ENCODE measurements around the gene TNRC18. TPM values are rescaled to one million over a fixed set of nuclear protein-coding genes. Genes with fewer than 3 reads are reported as not detected.

The TNRC18 gene
- total and polyA plus RNA-seq, 9 of the 15 experiments (the other 6 are each of a cell fraction or from before 2014, with no cell fraction given), result 0.03 to 43.2 (median 18.0) TPM

DNA sequence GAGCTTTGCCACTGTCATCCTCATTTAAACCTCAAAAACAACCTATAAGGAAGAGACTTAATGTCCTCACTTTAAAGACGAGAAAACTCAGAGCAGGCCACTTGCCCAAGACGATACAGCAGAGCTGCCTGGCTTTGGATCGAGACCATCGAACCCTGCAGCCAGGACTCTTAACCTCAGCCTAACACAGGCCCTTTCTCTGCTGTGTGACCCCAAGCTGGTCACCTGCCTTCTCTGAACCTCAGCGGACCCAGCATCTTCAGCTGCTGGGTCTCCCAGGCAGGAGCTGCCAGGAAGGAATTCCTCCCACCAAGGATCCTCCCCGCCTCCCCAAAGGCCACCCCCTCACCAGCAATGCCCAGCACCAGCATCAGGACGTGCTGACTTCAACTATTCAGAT, 32.7 kb downstream of the TNRC18 start (continued):
- no peak for TF ChIP-seq GTF3C2 (IDR thresholded peaks at IDR 0.05; ENCODE audit: borderline replicate concordance, extremely low read depth, insufficient read length)
- TF ChIP-seq ARID2 (IDR thresholded peaks at IDR 0.05), result no peak
- no peak for TF ChIP-seq ZBED1 (IDR thresholded peaks at IDR 0.05)
- TF ChIP-seq ELF4 (CRISPR knock-in tag; IDR thresholded peaks at IDR 0.05), result no peak

- no peak for ATAC-seq
- in situ Hi-C loops (cut with MboI), result no loop called here
- 80% methylated on average over 1 of the region's 64 CpGs for WGBS (ENCODE audit: insufficient coverage, low coverage, missing lambda C conversion rate)
- Histone ChIP-seq H2AFZ (ENCODE audit: low read depth, low read length) (no peak overlapping the region), H3K9me3 (replicated peaks; ENCODE audit: control insufficient read depth, insufficient read depth, low read depth, low read length) (no peaks in the 10 kb centered on the region), H3K4me3 (no peak overlapping the region), H3K36me3 (ENCODE audit: control insufficient read depth, insufficient read depth, low read length) (peaks cover 42% of the 10 kb centered on the region; the same call in 2 of the 3 replicates), H3K4me2 (ENCODE audit: insufficient read depth, low read length) (no peak overlapping the region), H3K27ac (ENCODE audit: extremely low read depth, low read depth, low read length) (no peak overlapping the region), H3K27me3 (ENCODE audit: control insufficient read depth in 2 of 2, insufficient read depth in 2 of 2, low read length in 2 of 2) (no peaks in the 10 kb centered on the region), H3K9me1 (ENCODE audit: control insufficient read depth, insufficient read depth, low read length) (no peaks in the 10 kb centered on the region), H4K20me1 (replicated peaks; ENCODE audit: control insufficient read depth, insufficient read depth, low read length) (no peaks in the 10 kb centered on the region), H3K79me2 (ENCODE audit: control insufficient read depth, insufficient read depth, low read length) (0 out of 3 replicates have a peak, but pooled peaks cover 2% of the 10 kb centered on the region), H3K4me1 (replicated peaks in 1 of 2; ENCODE audit: control insufficient read depth in 2 of 2, insufficient read depth in 2 of 2, low read length in 2 of 2) (peaks cover 0 to 5% of the 10 kb centered on the region in 2 experiments; a peak in 2 of 5 replicates), H3K9ac (ENCODE audit: insufficient read depth in 1 of 2, low read depth in 2 of 2, low read length in 2 of 2) (no peak overlapping the region)
- FAIRE-seq, result no peak
- ChIA-PET CTCF (ENCODE audit: low intra/inter-chr PET ratio) (no interaction called here), POLR2A (no interaction called here)
- intact Hi-C loops (cut with micrococcal nuclease), result no loop called here
- no peak for DNase-seq (ENCODE audit: extremely low read depth in 1 of 4, low spot score in 3 of 4)
- no TSS peak for BruUV-seq (replicated peaks)
- TF ChIP-seq MED1 (CRISPR knock-in tag; IDR thresholded peaks at IDR 0.05; ENCODE audit: borderline replicate concordance) (no peak), CREM (IDR thresholded peaks at IDR 0.05; ENCODE audit: low read depth) (no peak), ZBTB49 (CRISPR knock-in tag; IDR thresholded peaks at IDR 0.05; ENCODE audit: borderline replicate concordance) (no peak), POLR2A (conservative IDR thresholded peaks at IDR 0.05) (no peak), NFRKB (IDR thresholded peaks at IDR 0.05; ENCODE audit: low read depth) (no peak), SMARCE1 (IDR thresholded peaks at IDR 0.05) (no peak), FOXM1 (IDR thresholded peaks at IDR 0.05; ENCODE audit: low read depth) (no peak), FOXM1 (CRISPR knock-in tag; IDR thresholded peaks at IDR 0.05; ENCODE audit: low read depth) (no peak), TBL1XR1 (IDR thresholded peaks at IDR 0.05; ENCODE audit: low read length in 2 of 2) (no peak), NRF1 (conservative IDR thresholded peaks at IDR 0.05 in 1 of 2, IDR thresholded peaks at IDR 0.05 in 1 of 2) (no peak), PML (IDR thresholded peaks at IDR 0.05; ENCODE audit: low read length) (no peak), SMARCA5 (IDR thresholded peaks at IDR 0.05) (no peak), NR1H2 (CRISPR knock-in tag; IDR thresholded peaks at IDR 0.05) (no peak), NR3C1 (CRISPR knock-in tag; IDR thresholded peaks at IDR 0.05) (no peak)
- TF ChIP-seq, protein P1, sequence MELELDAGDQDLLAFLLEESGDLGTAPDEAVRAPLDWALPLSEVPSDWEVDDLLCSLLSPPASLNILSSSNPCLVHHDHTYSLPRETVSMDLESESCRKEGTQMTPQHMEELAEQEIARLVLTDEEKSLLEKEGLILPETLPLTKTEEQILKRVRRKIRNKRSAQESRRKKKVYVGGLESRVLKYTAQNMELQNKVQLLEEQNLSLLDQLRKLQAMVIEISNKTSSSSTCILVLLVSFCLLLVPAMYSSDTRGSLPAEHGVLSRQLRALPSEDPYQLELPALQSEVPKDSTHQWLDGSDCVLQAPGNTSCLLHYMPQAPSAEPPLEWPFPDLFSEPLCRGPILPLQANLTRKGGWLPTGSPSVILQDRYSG (tag; conservative IDR thresholded peaks at IDR 0.05; ENCODE audit: low read depth), result no peak
Observed at GRCh38 chr7:5388905-5389433, 34.7 kb downstream of the TNRC18 start.
